ENCODE measurements around the gene LYVE1. TPM values are rescaled to one million over a fixed set of nuclear protein-coding genes. Genes with fewer than 3 reads are reported as not detected.
"Not testable (repeated sequence)": the region's sequence is repeated elsewhere in the genome, so short reads cannot be mapped to it uniquely, and the experiment has no call there.

LYVE1 gene
- total RNA-seq, 1 experiment from 2014 or later = 0.11 TPM

DNA sequence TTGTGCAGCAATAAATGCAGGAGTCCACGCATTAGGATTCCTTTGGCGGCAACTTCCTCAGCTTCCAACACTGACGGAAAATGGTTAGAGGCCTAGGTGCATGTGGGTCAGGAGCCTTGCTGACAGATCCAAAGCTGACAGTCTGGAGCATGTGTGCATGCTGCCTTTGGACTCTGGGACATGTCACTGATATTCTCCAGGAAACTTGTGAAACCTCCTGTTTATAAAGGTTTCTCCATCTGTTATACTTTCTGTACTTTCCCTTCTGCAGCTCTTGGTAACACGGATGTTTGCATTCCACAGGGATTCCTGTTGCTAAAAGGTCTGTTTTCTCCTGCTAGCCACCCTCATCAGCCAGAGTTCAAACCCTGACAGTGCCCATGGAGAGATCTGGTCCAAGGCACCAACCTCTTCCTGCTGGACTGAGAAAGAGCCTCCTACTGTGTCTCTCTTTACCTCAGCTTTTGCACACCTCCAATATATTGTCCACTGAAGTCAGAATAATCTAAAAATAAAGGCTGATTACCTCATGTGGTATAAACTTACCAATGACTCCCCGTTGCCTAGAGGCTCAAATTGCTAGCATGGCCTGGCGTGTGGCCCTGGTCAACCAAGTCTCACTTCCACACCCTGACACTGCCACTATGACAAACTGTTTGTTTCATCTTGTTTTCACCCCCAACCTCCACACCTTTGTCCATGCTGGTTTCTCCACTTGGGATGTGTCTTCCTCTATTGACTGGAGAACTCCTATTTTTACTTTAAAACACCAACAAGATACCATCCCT, 31.1 kb upstream of the LYVE1 start:
- POLR2A ChIA-PET (ENCODE audit: low non-redundant PET) = no interaction called here
- no peaks in the 10 kb centered on the region for H3K9me3 ChIP-seq (ENCODE audit: low read depth, low read length, poor library complexity, severe bottlenecking)
- no TSS peak for BruUV-seq (replicated peaks)

DNA sequence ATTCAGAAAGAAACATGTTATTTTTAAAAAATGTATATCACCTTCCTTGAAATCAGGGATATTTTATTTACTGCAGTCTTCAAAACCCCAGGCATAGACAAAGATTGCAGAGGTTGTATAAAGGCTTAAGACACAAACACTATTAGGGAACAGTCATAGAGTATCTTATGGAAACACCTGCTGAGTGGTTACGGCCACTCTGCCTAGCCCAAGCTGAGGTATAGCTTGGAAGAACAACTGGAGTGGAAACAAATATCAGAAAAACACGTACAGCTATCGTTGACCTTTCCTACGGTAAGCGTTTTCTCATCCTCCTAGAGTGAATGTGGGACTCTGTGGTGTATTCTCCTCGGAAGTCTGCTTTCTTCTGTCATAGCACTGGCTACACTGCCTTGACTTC, 30.4 kb upstream of the LYVE1 start:
- no peak overlapping the region for H3K27ac ChIP-seq (ENCODE audit: low read depth, low read length, poor library complexity, severe bottlenecking)
- H3K36me3 ChIP-seq (ENCODE audit: insufficient read depth, low read length, poor library complexity, severe bottlenecking) = no peaks in the 10 kb centered on the region
- H3K4me1 ChIP-seq (ENCODE audit: insufficient read depth, low read length, poor library complexity, severe bottlenecking) = no peaks in the 10 kb centered on the region
- DNase-seq (ENCODE audit: low spot score) = no peak
- no TSS peak for BruUV-seq (replicated peaks)
- no peaks in the 10 kb centered on the region for H3K27me3 ChIP-seq (replicated peaks; ENCODE audit: insufficient read depth, low read depth, low read length, poor library complexity)
- ChIA-PET POLR2A (ENCODE audit: low non-redundant PET) (no interaction called here), CTCF (no interaction called here)
- intact Hi-C loops (cut with micrococcal nuclease; ENCODE audit: unreplicated experiment) = no loop called here
- no peak overlapping the region for H3K4me3 ChIP-seq (ENCODE audit: low read depth, low read length, poor library complexity, severe bottlenecking)
- H3K9me3 ChIP-seq (ENCODE audit: low read depth, low read length, poor library complexity, severe bottlenecking) = no peaks in the 10 kb centered on the region
- no peak for TF ChIP-seq EZH2 (IDR thresholded peaks at IDR 0.05; ENCODE audit: borderline replicate concordance, low read depth, low read length, poor library complexity, severe bottlenecking)
- TF ChIP-seq, protein P1, sequence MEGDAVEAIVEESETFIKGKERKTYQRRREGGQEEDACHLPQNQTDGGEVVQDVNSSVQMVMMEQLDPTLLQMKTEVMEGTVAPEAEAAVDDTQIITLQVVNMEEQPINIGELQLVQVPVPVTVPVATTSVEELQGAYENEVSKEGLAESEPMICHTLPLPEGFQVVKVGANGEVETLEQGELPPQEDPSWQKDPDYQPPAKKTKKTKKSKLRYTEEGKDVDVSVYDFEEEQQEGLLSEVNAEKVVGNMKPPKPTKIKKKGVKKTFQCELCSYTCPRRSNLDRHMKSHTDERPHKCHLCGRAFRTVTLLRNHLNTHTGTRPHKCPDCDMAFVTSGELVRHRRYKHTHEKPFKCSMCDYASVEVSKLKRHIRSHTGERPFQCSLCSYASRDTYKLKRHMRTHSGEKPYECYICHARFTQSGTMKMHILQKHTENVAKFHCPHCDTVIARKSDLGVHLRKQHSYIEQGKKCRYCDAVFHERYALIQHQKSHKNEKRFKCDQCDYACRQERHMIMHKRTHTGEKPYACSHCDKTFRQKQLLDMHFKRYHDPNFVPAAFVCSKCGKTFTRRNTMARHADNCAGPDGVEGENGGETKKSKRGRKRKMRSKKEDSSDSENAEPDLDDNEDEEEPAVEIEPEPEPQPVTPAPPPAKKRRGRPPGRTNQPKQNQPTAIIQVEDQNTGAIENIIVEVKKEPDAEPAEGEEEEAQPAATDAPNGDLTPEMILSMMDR (conservative IDR thresholded peaks at IDR 0.05; ENCODE audit: low read depth, low read length) = no peak

More for the DNA sequence above, 31.1 kb upstream of the LYVE1 start:
- intact Hi-C loops (cut with micrococcal nuclease; ENCODE audit: unreplicated experiment) = no loop called here
- no peak overlapping the region for H3K4me3 ChIP-seq (ENCODE audit: low read depth, low read length, poor library complexity, severe bottlenecking)
- H3K27me3 ChIP-seq (replicated peaks; ENCODE audit: insufficient read depth, low read depth, low read length, poor library complexity) = no peaks in the 10 kb centered on the region
- no peak for DNase-seq (ENCODE audit: low spot score)
- CTCF ChIA-PET = no interaction called here
- H3K4me1 ChIP-seq (ENCODE audit: insufficient read depth, low read length, poor library complexity, severe bottlenecking) = no peaks in the 10 kb centered on the region
- TF ChIP-seq, protein P1 (conservative IDR thresholded peaks at IDR 0.05; ENCODE audit: low read depth, low read length) = no peak
- TF ChIP-seq EZH2 (IDR thresholded peaks at IDR 0.05; ENCODE audit: borderline replicate concordance, low read depth, low read length, poor library complexity, severe bottlenecking) = no peak
- H3K27ac ChIP-seq (ENCODE audit: low read depth, low read length, poor library complexity, severe bottlenecking) = no peak overlapping the region
- no peaks in the 10 kb centered on the region for H3K36me3 ChIP-seq (ENCODE audit: insufficient read depth, low read length, poor library complexity, severe bottlenecking)

DNA sequence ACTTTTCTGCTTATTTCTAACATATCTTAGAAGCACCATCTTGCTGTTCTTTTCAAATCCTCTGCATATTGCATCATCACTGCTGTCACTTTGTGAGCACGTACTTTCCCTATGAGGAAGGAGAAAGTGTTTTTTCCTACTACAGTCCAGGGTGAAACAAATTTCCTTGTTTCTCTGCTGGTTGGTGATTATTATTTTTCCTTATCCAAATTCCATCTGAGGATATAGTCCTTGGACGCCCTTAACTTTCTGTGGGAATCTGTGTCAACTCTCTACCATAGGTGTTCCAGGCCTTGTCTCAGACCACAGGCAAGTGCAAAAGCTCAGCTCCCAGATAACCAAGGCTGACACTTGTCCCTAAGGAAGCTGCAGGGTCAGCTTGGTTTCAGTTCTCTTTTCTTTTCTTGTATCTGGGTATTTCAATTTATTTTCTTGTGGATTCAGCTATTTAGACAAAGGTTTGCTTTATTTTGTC, 29.4 kb upstream of the LYVE1 start:
- H3K4me3 ChIP-seq (ENCODE audit: low read depth, low read length, poor library complexity, severe bottlenecking) = no peak overlapping the region
- H3K36me3 ChIP-seq (ENCODE audit: insufficient read depth, low read length, poor library complexity, severe bottlenecking) = no peaks in the 10 kb centered on the region
- no peaks in the 10 kb centered on the region for H3K9me3 ChIP-seq (ENCODE audit: low read depth, low read length, poor library complexity, severe bottlenecking)
- TF ChIP-seq EZH2 (IDR thresholded peaks at IDR 0.05; ENCODE audit: borderline replicate concordance, low read depth, low read length, poor library complexity, severe bottlenecking) = no peak
- TF ChIP-seq, protein P1 (conservative IDR thresholded peaks at IDR 0.05; ENCODE audit: low read depth, low read length) = no peak
- ChIA-PET CTCF (no interaction called here), POLR2A (ENCODE audit: low non-redundant PET) (no interaction called here)
- H3K27me3 ChIP-seq (replicated peaks; ENCODE audit: insufficient read depth, low read depth, low read length, poor library complexity) = no peaks in the 10 kb centered on the region
- H3K27ac ChIP-seq (ENCODE audit: low read depth, low read length, poor library complexity, severe bottlenecking) = no peak overlapping the region
- no peak for DNase-seq (ENCODE audit: low spot score)
- H3K4me1 ChIP-seq (ENCODE audit: insufficient read depth, low read length, poor library complexity, severe bottlenecking) = peaks cover 2% of the 10 kb centered on the region
- no TSS peak for BruUV-seq (replicated peaks)
- intact Hi-C loops (cut with micrococcal nuclease; ENCODE audit: unreplicated experiment) = no loop called here

DNA sequence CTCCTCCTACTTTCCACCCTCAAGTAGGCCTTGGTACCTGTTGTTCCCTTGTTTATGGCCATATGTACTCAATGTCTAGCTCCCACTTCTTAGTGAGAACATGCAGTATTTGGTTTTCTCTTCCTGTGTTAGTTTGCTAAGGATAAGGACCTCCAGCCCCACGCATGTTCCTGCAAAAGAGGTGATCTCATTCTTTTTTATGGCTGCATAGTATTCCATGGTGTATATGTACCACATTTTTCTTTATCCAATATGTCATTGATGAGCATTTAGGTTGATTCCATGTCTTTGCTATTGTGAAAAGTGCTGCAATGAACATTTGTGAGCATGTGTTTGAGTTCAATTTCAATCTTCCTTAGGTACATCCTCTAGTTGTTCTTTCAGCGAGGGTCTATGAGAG, 27.4 kb upstream of the LYVE1 start:
- intact Hi-C loops (cut with micrococcal nuclease; ENCODE audit: unreplicated experiment); H3K9me3 ChIP-seq (ENCODE audit: low read depth, low read length, poor library complexity, severe bottlenecking); H3K27ac ChIP-seq (ENCODE audit: low read depth, low read length, poor library complexity, severe bottlenecking); POLR2A ChIA-PET (ENCODE audit: low non-redundant PET); H3K27me3 ChIP-seq (replicated peaks; ENCODE audit: insufficient read depth, low read depth, low read length, poor library complexity); BruUV-seq (replicated peaks); DNase-seq (ENCODE audit: low spot score); H3K36me3 ChIP-seq (ENCODE audit: insufficient read depth, low read length, poor library complexity, severe bottlenecking); H3K4me3 ChIP-seq (ENCODE audit: low read depth, low read length, poor library complexity, severe bottlenecking); CTCF ChIA-PET: not testable (repeated sequence)
- peaks cover 22% of the 10 kb centered on the region for H3K4me1 ChIP-seq (ENCODE audit: insufficient read depth, low read length, poor library complexity, severe bottlenecking)

Measured in A673 (cell line).